ENCODE results near the gene EGLN3. TPM values are rescaled to one million over a fixed set of nuclear protein-coding genes. Genes with fewer than 3 reads are reported as not detected.

The EGLN3 gene
- 0.18 and 2.0 TPM in 2 replicates for total RNA-seq (ENCODE audit: low replicate concordance)

GRCh38 chr14:33950320-33951182, at the start of gene EGLN3:
TSS of gene EGLN3 (minus strand) at chr14:33951074. CDS start at chr14:33950752, 322 bp downstream.
- H3K4me3 ChIP-seq (ENCODE audit: low read depth, low read length): peak within 1 kb of the TSS; percentile 70
- no peak for TF ChIP-seq CTCF (IDR thresholded peaks at IDR 0.05; ENCODE audit: insufficient read depth, low read length)
- peak; percentile 48 for DNase-seq (ENCODE audit: low read depth)

GRCh38 chr14:34000396-34000795, 49.5 kb upstream of the EGLN3 start:
- DNase-seq (ENCODE audit: low read depth): no peak
- no peak overlapping the region for H3K4me3 ChIP-seq (ENCODE audit: low read depth, low read length)
- TF ChIP-seq CTCF (IDR thresholded peaks at IDR 0.05; ENCODE audit: insufficient read depth, low read length): no peak

- no peak for TF ChIP-seq CTCF (IDR thresholded peaks at IDR 0.05; ENCODE audit: insufficient read depth, low read length)
- no peak for DNase-seq (ENCODE audit: low read depth)
- H3K4me3 ChIP-seq (ENCODE audit: low read depth, low read length): no peak overlapping the region
These were observed 49.0 kb upstream of the EGLN3 start for GRCh38 chr14:33999771-34000291.

GRCh38 chr14:33997611-33998010, 46.7 kb upstream of the EGLN3 start:
- H3K4me3 ChIP-seq (ENCODE audit: low read depth, low read length): no peak overlapping the region
- no peak for DNase-seq (ENCODE audit: low read depth)
- TF ChIP-seq CTCF (IDR thresholded peaks at IDR 0.05; ENCODE audit: insufficient read depth, low read length): no peak

GRCh38 chr14:33996462-33996861, 45.6 kb upstream of the EGLN3 start:
- no peak for DNase-seq (ENCODE audit: low read depth)
- TF ChIP-seq CTCF (IDR thresholded peaks at IDR 0.05; ENCODE audit: insufficient read depth, low read length): no peak
- no peak overlapping the region for H3K4me3 ChIP-seq (ENCODE audit: low read depth, low read length)

GRCh38 chr14:33993246-33993645, 42.4 kb upstream of the EGLN3 start:
- peak; percentile 10 for DNase-seq (ENCODE audit: low read depth)
- TF ChIP-seq CTCF (IDR thresholded peaks at IDR 0.05; ENCODE audit: insufficient read depth, low read length): no peak
- no peak overlapping the region for H3K4me3 ChIP-seq (ENCODE audit: low read depth, low read length)

Data from fibroblast of the aortic adventitia (primary cell).